Measurements from ENCODE around the gene MYB.

DNA sequence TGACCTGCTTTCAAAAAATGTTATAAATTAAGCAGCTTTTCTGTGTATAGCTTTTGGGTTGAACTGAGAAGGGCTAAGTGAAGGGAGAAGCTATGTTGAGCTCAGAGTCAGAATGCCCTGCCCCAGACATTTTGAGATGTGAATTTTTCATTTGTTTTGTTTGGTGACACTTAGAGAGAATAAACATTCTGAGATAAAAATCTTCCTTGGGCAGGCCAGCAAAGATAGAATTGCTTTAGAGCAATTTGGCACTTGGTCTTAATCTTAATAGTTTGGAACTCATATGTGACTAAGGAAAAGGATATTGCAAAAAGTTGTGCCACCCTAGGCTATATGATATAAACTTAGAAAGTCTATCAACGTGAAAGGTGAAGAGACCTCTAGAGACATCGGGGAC is 30.2 kb downstream of the MYB start:
- TF ChIP-seq, protein P1, sequence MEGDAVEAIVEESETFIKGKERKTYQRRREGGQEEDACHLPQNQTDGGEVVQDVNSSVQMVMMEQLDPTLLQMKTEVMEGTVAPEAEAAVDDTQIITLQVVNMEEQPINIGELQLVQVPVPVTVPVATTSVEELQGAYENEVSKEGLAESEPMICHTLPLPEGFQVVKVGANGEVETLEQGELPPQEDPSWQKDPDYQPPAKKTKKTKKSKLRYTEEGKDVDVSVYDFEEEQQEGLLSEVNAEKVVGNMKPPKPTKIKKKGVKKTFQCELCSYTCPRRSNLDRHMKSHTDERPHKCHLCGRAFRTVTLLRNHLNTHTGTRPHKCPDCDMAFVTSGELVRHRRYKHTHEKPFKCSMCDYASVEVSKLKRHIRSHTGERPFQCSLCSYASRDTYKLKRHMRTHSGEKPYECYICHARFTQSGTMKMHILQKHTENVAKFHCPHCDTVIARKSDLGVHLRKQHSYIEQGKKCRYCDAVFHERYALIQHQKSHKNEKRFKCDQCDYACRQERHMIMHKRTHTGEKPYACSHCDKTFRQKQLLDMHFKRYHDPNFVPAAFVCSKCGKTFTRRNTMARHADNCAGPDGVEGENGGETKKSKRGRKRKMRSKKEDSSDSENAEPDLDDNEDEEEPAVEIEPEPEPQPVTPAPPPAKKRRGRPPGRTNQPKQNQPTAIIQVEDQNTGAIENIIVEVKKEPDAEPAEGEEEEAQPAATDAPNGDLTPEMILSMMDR (IDR thresholded peaks at IDR 0.05) = no peak
- no peak for TF ChIP-seq POLR2A (IDR thresholded peaks at IDR 0.05)

Measured in prostate gland (tissue), 2 donors.